Activated T-cell treated with anti-CD3 and anti-CD28 coated beads for 48 hours (primary cell): ENCODE data around the gene CTIF.
"Not testable (repeated sequence)": the region's sequence is repeated elsewhere in the genome, so short reads cannot be mapped to it uniquely, and the experiment has no call there.

Source experiments
- DNase-seq: peaks from one replicate; pipeline ENCODE4 v3.0.0-alpha.2; 2020; ENCODE audit warnings: low read depth

CTIF gene

DNA sequence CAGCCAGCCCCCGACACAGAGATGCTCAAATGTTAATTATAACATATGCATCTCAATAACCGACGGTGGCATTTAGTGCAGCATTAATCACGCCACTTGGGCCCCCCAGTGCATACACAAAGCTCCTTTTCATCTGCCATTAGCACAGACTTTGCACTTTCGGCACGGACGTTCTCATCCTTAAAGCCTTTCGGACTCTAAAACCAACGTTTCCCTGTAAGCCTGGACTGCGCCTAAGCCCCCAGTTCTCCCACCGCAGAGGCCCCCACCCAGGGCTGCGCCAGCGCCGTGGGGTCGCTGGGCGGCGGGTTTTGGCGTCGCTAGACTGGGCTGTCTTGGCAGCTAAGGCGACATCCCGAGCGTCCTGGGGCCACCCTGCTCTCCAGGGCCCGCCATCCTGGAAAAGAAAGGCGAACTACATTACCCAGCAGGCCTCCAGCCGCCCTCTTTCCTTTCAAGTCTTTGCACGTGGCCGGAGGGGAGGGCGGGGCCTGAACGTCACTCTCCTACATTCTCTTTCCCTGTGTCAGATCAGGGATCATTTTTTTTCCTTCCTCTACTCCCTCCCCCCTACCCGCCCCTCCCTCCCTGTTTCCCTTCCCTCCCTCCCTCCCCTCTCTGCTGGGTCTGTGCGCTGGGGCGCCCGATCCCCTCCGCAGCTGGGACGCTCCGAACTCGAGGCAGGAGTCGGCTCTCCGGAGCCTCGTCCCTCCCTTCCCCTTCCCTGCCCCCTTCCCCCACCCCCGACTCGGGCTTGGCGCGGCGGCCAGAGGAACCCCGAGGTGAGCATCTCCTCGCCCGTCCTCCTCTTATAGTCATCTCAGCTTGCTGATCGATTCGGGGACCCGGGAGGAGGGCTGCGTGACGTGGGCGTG, at the start of gene CTIF:
CTIF (plus strand) TSS at position 501 of the 875 bp plus-strand sequence. CDS start 80,535 bp downstream, outside the sequence.
- DNase-seq = peak; percentile 57

DNA sequence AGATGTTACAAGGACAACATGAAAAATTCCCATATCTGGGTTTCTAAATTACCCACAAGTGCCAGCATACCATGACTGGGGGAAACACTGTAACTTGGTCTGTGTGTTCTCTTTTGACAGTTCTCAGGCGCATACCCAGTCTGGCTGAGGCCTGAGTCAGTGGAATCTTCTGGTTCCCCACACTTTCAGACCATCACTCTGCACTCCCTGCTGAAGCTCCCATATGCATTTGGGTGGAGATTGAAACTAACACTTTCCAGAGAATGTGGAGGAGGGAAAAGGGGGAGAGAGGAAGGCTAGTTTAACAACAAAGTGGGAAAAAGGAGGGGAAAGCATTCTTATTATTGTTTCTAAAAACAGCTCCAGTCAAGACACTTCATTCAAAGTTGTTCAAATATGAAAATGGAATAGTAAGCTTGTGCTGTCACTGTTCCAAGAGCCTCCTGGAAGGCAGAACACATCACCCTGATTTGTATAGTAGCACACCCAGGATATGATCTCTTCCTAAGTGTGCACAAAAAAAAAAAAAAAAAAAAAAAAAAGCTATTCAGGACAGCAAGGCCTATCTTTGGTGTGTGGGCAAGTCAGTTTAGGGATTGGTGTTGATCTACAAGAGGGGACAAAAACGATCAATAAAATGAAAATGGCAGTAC, 48.1 kb upstream of the CTIF start:
- DNase-seq = no peak

DNA sequence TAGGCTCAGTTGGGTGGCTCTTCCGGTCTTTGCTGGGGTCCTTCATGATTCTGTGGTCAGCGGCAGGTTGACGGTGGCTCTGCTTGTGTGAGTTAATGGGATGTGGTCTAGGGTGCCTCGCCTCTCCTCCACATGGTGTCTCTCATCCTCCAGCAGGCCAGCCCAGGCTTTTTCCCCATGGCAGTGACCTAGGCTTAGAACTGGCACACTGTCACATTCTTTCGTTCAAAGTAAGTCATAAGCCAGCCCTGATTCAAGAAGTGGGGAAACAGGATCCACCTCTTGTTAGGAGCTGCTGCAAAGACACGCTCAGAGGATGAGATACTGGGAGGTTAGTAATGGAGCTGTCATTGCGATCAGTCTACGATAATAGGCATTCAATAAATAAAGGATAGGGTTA, 46.0 kb upstream of the CTIF start:
- no peak for DNase-seq

DNA sequence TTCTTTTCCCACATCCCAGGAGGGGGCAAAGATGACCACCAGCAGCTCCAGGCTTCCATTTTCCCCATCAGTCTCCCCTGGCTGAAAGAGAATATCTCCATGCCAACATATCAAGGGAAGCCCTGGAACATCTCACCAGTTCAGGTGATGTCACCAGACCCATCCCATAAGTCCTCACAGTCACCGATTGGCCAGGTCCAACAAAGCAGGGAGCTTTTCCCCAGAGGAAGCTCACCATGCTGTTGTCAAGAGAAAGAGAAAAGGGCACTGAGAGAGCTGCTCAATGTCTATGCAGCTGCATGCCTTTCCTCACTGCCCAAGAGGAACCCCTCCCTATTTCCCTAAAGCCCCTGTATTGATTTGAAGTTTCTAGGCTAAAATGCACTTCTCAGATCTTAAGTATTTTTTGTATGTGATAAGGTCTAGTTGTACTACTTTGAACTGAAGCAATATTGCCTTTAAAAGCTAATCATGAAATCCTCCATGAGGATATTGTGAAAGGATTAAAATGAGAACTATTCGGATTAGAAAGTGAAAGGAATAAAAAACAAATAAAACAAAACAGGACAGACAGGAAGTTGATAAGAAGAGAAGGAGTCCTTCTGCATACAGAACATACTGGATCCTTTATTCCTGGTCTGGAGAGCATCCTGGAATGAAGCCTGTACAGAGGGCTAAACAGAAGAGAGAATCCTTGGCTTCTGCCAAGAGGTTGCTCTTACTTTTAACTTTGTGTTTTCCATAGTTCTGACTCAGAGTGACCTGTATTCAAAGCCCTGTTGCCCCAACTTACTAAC, 45.2 kb upstream of the CTIF start:
- no peak for DNase-seq

DNA sequence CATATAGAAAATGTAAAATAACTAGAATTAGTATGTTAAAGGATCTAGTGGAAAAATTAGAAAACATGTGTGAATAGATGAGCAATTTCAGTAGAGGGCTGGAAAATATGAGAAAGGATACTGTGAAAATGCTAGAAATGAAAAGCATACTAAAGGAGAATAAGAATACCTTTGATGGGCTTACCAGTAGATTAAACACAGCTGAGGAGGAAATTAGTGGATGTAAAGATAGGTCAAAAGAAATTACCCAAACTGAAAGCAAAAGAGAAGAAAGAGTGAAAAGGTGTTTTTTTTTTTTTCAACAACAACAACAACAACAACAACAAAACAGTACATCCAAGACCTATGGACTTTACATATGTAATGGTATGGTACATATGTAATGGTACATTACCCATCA, 41.0 kb upstream of the CTIF start:
- DNase-seq = no peak

DNA sequence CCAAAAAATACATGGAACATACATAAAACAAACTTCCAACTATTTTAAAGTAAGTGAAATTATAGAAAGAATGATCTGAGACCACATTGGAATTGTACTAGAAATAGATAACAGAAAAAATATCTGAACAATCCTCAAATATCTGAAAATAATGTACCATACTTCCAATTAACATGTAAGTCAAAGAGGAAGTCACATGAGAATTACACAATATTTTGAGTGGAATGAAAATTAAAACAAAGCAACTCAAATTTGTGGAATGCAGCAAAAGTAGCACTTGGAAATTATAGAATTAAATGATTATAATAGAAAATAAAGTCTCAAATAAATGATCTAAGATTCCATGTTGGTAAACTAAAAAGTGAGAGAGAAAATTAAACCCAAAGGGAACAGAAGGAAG, 38.3 kb upstream of the CTIF start:
- DNase-seq = no peak

DNA sequence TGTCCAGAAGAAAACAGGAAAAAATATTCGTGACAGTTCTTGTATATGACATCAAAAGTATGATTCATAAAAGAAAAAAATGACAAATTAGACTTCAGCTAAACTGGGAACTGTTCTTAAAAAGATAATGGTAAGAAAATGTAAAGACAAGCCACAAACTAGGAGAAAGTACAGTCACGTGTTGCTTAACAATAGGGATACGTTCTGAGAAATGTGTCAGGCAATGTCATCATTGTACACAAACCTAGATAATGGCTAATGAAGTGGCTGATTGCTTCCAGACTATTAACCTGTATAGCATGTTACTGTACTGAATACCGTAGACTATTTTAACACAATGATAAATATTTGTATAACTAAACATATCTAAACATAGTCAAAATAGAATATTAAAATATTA, 35.9 kb upstream of the CTIF start:
- no peak for DNase-seq

DNA sequence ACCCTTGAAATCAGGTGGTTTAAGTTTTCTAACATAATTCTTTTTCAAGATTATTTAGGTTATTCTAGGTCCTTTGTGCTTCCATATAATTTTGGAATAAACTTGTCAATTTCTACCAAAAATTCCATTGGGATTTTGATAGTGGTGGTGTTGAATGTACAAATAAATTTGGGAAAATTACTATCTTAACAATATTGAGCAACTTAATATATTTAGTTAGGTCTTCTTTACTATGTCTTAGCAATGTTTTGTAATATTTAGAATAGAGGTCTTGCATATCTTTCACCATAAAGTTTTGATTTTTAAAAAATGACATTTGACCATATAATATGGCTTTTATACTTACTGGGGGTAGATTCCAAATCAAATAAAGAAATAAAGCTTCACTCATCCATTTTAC, 34.0 kb upstream of the CTIF start:
- no peak for DNase-seq

DNA sequence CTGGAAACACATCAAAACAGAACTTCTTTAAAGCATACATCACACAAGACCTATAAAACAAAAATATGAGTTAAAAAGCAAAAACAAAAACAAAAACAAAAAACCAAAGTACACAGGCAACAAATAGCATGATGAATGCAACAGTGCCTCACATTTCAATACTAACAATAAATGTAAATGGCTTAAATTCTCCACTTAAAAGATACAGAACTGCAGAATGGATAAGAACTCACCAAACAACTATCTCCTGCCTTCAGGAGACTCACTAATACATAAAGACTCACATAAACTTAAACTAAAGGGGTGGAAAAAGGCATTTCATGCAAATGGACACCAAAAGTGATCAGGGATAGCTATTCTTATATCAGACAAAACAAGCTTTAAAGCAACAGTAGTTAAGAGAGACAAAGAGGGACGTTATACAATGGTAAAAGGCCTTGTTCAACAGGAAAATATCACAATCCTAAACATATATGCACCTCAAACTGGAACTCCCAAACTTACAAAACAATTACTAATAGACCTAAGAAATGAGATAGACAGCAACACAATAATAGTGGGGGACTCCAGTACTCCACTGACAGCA, 31.8 kb upstream of the CTIF start:
- DNase-seq = not testable (repeated sequence)

DNA sequence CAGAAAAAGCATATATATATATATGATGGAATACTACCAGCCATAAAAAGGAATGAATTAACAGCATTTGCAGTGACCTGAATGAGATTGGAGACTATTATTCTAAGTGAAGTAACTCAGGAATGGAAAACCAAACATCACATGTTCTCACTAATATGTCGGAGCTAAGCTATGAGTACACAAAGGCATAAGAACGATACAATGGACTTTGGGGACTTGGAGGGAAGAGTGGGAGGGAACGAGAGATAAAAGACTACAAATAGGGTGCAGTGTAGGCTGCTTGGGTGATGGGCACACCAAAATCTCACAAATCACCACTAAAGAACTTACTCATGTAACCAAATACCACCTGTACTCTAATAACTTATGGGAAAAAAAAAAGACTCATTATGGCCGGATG, 26.3 kb upstream of the CTIF start:
- not testable (repeated sequence) for DNase-seq

DNA sequence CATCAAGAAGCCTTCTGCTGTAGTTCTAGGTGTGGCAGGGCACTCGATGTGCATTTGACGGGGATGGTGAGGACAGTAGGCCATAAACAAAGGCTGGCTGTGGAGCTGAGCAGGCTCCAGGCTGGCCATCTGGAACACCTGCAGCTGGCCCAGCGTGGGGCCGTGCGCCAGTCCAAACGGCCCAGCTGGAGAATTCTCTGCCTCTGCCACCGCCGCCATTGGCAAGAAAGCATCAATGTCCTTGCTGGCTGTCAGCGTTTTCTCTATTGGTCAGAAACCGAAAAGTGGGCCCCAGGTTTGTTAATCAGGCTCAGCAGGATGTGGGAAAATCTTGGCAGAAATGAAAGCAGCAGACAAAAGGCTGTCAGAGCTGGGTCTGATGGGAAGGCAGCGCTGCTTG, 24.0 kb upstream of the CTIF start:
- no peak for DNase-seq

DNA sequence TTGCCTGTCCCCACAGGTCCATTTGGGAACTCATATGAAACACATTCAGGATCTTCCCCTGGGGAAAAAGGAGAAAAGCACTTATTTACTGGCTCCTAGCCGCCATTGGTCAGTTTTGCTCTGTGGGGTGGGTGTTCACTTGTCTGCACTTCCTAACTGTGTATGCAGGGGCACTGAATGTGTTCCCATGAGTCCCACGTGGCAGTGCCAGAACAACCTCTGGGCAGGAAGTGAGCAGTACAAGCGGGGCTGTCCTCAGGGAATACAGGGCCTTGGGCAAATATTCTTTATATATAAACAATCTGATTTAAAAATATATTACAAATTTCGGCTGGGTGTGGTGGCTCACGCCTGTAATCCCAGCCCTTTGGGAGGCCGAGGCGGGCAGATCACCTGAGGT, 21.8 kb upstream of the CTIF start:
- no peak for DNase-seq

DNA sequence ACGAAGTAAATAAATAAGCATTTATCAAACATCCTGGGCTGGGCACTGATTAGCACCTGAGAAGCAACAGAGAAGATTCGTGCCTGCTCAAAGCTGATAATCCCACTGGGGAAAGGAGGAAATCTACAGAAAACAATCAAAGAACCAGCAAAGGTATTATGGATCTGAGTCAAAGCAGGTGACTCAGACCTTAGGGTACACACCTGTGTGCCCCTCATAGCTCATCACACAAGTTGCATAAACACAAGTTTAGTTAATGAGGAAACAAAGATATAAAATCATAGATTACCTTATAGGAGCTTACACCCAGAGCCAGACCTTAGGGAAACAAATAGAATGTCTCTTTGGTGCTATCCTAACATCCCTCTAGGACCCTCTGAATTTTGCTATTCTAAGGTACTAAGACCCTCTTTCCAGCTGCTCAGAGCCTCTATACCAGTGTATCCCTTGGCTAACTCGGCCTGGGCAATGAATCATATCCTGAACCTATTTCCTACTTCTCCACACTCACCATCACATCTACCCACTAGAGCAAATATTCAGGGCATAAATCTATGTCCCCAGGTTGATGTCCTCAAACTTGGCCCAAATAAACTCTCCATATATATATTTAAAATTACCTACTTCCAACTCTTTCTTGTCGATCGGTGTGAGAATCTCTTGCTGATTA, 19.3 kb upstream of the CTIF start:
- DNase-seq = no peak

DNA sequence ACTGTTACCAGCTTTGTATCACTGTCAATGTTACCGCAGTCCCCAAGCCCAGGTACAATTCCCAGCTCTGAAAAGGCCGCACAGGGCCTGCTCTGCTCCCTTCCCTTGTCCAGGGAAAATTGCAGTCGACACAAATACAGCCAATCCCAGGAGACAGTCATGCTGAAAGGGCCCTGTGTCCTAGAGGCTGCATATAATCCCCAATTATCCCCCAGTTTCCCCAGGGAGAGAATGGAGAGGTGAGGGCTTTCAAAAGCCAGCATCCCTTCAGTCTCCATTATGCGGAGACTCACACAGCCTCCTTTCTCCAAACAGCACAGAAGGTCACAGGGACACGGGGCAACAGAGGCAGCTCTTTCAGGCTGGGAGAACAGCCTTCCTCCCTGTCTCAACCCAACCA, 17.1 kb upstream of the CTIF start:
- no peak for DNase-seq

DNA sequence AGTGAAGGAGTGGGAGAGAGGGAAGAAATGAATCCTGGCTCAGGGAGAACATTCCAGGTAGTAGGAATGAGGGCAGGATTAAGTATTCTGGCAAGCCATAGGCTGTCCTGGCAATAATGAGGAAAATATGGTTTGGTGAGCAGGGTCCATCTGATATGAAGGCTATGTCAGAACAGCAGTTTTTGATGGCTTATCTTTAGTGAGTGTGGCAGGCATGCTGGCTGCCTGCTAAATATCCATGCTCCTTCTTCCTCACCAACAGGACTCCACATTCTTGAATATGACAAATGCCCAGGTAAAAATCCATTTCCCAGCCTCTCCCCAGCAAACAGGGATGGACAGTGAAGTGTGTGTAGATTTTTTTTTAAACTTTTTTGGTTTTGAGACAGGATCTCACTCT, 13.2 kb upstream of the CTIF start:
- DNase-seq = no peak

DNA sequence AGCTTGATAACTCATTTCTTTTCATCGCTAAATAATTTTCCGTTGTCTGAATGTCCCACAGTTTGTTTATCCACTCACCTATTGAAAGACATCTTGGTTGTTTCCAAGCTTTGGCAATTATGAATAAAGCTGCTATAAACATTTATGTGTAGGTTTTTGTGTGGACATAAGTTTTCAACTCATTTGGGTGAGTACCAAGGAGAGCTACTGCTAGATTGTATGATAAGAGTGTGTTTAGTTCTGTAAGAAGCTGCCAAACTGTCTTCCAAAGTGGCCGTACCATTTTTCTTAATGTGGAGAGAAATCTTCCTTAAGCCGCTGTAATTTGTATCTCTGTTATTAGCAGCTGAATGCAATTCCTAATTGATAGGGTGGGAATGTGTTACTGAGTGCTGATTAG, 11.4 kb upstream of the CTIF start:
- DNase-seq = no peak

DNA sequence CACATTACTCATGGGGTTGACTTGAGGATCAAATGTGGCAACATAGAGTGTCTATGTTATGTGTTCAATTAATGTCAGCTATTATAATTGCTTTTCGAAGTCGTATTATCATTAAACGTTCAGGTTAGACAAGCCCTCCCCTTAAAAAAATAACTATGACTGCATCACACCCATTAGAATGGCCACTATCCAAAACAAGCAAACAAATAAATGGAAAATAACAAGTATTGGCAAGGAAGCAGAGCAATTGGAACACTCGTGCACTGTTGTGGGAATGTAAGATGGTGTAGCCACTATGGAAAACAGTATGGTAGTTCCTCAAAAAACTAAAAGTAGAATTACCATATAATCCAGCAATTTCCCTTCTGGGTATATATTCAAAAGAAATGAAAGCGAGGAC, 10.0 kb upstream of the CTIF start:
- no peak for DNase-seq

DNA sequence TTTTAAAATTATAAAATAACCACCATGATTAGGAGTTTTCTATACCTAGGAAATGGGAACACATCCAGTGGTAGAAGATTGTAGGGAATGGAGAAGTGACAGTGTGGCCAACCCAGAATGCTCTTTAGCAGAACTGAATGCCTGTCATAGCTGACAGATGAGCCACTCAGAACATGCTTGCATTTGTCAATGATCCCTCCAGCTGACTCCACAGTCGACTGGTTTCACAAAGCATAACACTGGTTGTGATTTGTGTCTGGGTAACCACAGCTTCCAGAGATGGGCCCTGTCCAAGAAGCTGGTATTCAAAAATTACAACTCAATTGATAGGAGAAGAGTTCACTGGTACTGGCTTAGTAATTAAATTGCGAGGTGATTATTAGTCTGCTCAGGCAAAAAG, 9.0 kb upstream of the CTIF start:
- no peak for DNase-seq

DNA sequence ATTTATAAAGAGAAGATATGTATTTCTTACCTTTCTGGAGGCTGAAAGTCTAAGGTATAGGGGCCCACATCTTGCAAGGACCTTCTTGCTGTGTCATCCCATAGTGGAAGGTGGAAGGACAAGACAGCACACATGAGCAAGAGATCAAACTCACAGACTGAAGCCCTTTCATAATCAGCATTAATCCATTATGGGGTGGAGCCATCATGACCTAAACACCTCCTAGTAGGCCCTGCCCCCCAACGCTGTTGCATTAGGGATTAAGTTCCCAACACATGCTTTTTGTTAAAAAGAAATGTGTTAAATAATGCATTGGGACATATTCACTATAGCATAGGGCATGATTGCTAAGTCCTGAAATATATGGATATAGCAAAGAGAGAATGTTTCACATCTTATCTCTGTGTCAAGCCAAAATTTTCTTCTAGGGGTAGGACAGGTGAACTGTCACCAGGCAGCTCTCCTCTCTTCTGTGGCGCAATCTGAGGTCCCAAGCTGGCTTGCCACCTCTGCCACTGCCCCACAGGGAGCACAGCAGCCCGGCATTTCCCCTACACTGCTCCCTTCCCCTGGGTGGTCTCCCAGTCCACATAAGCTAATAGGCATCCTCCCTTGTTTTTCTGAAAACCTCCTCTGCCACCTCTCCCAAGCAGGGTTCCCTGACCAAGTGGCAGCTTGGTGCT, 8.3 kb upstream of the CTIF start:
- DNase-seq = no peak

DNA sequence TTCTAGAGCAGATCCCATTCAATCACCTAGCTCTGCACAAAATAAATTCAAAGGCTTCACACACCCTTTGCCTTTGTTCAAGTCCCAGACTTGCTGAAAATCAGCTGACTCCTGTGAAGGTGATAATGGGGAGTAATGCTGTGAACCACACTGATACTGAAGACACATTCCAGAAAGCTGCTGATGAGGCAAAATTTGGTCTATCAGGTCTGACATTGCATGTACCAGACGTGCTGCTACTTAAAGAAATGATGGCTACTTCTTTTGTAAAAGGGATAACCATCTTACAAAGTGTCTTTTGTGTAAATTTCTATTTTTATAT, 7.8 kb upstream of the CTIF start:
- DNase-seq = no peak

DNA sequence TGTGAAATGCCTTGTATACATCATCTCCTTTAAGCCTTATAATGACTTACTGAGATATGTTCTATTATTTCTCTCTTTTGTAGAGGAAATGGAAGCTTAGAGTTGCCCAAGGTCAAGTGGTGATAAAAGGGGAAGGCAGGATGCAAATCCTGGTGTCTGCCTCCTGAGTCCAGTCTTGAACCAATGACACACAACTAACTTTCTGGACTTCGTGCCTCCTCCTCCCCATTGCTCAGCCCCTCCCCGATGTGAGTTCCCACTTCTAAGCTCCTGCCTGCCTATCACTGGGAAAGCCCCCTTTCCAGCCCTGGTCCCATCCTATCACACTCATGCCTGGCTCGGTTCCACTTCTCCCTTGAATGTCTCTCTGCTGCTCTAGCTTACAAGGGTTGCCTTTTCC, 6.9 kb upstream of the CTIF start:
- no peak for DNase-seq
